Activated naive CD4-positive, alpha-beta T cell treated with anti-CD3 and anti-CD28 coated beads, Interleukin-2, amount 10 ng/mL, durations not matched to agents 7 days and 5 days (primary cell): ENCODE measurements around the gene ADAMTS8.

ENCODE experiments used
- CTCF ChIA-PET: fragments of 350-600 bp; sonication (Branson Sonifier 250); formaldehyde crosslinking; loops from one replicate; lab custom pipeline; 2021; ENCODE audit warnings: antibody characterized with exemption; lab: Charles Lee
- DNase-seq: peaks from one replicate; pipeline ENCODE4 v3.0.0-alpha.2; 2020
- H3K27ac Mint-ChIP-seq: one replicate; pipeline ENCODE4 v1.8.0; 2021; ENCODE audit warnings: mild to moderate bottlenecking, moderate library complexity, mixed read lengths
- H3K27me3 Mint-ChIP-seq: one replicate; pipeline ENCODE4 v1.8.0; 2021; ENCODE audit warnings: mild to moderate bottlenecking, mixed read lengths
- H3K36me3 Mint-ChIP-seq: one replicate; pipeline ENCODE4 v1.8.0; 2021; ENCODE audit warnings: mixed read lengths
- H3K4me1 Mint-ChIP-seq: one replicate; pipeline ENCODE4 v1.8.0; 2021; ENCODE audit warnings: mixed read lengths
- H3K4me3 Mint-ChIP-seq: one replicate; pipeline ENCODE4 v1.8.0; 2021; ENCODE audit warnings: mild to moderate bottlenecking, moderate library complexity, mixed read lengths
- H3K9me3 Mint-ChIP-seq: one replicate; pipeline ENCODE4 v1.8.0; 2021; ENCODE audit warnings: mixed read lengths

Gene ADAMTS8

GRCh38 chr11:130413405-130414106, 14.9 kb downstream of the ADAMTS8 start:
- no peak overlapping the region for H3K4me3 Mint-ChIP-seq
- no peaks in the 10 kb centered on the region for H3K4me1 Mint-ChIP-seq
- H3K9me3 Mint-ChIP-seq = no peaks in the 10 kb centered on the region
- H3K27me3 Mint-ChIP-seq = peaks cover 36% of the 10 kb centered on the region
- H3K36me3 Mint-ChIP-seq = no peaks in the 10 kb centered on the region
- DNase-seq = no peak
- CTCF ChIA-PET = interaction anchor here (0.7 kb wide), 1 partner anchor 23 kb away, joined by 3 read pairs; no protein-coding TSS in a partner anchor
- no peak overlapping the region for H3K27ac Mint-ChIP-seq

- no peak for DNase-seq
- H3K4me1 Mint-ChIP-seq = no peaks in the 10 kb centered on the region
- no peak overlapping the region for H3K4me3 Mint-ChIP-seq
- CTCF ChIA-PET = no interaction called here
- no peaks in the 10 kb centered on the region for H3K36me3 Mint-ChIP-seq
- peaks cover 36% of the 10 kb centered on the region for H3K27me3 Mint-ChIP-seq
- no peak overlapping the region for H3K27ac Mint-ChIP-seq
- H3K9me3 Mint-ChIP-seq = no peaks in the 10 kb centered on the region
Measured at GRCh38 chr11:130411223-130411622, 17.2 kb downstream of the ADAMTS8 start.

- Mint-ChIP-seq H3K4me1 (no peaks in the 10 kb centered on the region), H3K27me3 (peaks cover 36% of the 10 kb centered on the region), H3K4me3 (no peak overlapping the region), H3K9me3 (no peaks in the 10 kb centered on the region), H3K27ac (no peak overlapping the region), H3K36me3 (no peaks in the 10 kb centered on the region)
- CTCF ChIA-PET = interaction anchor here (0.6 to 1.2 kb wide), 2 partner anchors 323 to 453 kb away, joined by 3 read pairs; no protein-coding TSS in a partner anchor
- no peak for DNase-seq
Measured at GRCh38 chr11:130409594-130410388, 18.6 kb downstream of the ADAMTS8 start.

GRCh38 chr11:130408901-130409300, 19.5 kb downstream of the ADAMTS8 start:
- CTCF ChIA-PET = interaction anchor here (1.2 kb wide), 1 partner anchor 454 kb away, joined by 3 read pairs; no protein-coding TSS in a partner anchor
- no peaks in the 10 kb centered on the region for H3K4me1 Mint-ChIP-seq
- no peaks in the 10 kb centered on the region for H3K9me3 Mint-ChIP-seq
- no peaks in the 10 kb centered on the region for H3K36me3 Mint-ChIP-seq
- DNase-seq = no peak
- peaks cover 29% of the 10 kb centered on the region for H3K27me3 Mint-ChIP-seq
- no peak overlapping the region for H3K27ac Mint-ChIP-seq
- no peak overlapping the region for H3K4me3 Mint-ChIP-seq

GRCh38 chr11:130408401-130408890, 20.0 kb downstream of the ADAMTS8 start:
- Mint-ChIP-seq H3K36me3 (no peaks in the 10 kb centered on the region), H3K9me3 (no peaks in the 10 kb centered on the region), H3K27me3 (peaks cover 24% of the 10 kb centered on the region), H3K27ac (no peak overlapping the region), H3K4me3 (no peak overlapping the region), H3K4me1 (no peaks in the 10 kb centered on the region)
- no peak for DNase-seq
- CTCF ChIA-PET = no interaction called here

GRCh38 chr11:130407978-130408377, 20.4 kb downstream of the ADAMTS8 start:
- no peaks in the 10 kb centered on the region for H3K4me1 Mint-ChIP-seq
- no peaks in the 10 kb centered on the region for H3K36me3 Mint-ChIP-seq
- H3K27me3 Mint-ChIP-seq = peaks cover 20% of the 10 kb centered on the region
- no peak overlapping the region for H3K4me3 Mint-ChIP-seq
- DNase-seq = no peak
- no peak overlapping the region for H3K27ac Mint-ChIP-seq
- no peaks in the 10 kb centered on the region for H3K9me3 Mint-ChIP-seq
- CTCF ChIA-PET = no interaction called here

GRCh38 chr11:130405428-130405827, 23.0 kb downstream of the ADAMTS8 start:
- no peaks in the 10 kb centered on the region for H3K36me3 Mint-ChIP-seq
- DNase-seq = no peak
- no peak overlapping the region for H3K4me3 Mint-ChIP-seq
- H3K4me1 Mint-ChIP-seq = peaks cover 8% of the 10 kb centered on the region
- H3K27me3 Mint-ChIP-seq = peaks cover 29% of the 10 kb centered on the region
- H3K27ac Mint-ChIP-seq = no peak overlapping the region
- CTCF ChIA-PET = interaction anchor here (1.3 kb wide), 1 partner anchor 15 kb away, joined by 3 read pairs; no protein-coding TSS in a partner anchor
- no peaks in the 10 kb centered on the region for H3K9me3 Mint-ChIP-seq

- CTCF ChIA-PET = no interaction called here
- no peaks in the 10 kb centered on the region for H3K9me3 Mint-ChIP-seq
- H3K27ac Mint-ChIP-seq = no peak overlapping the region
- H3K4me3 Mint-ChIP-seq = no peak overlapping the region
- peaks cover 27% of the 10 kb centered on the region for H3K27me3 Mint-ChIP-seq
- DNase-seq = no peak
- peaks cover 11% of the 10 kb centered on the region for H3K4me1 Mint-ChIP-seq
- H3K36me3 Mint-ChIP-seq = no peaks in the 10 kb centered on the region
Measured at GRCh38 chr11:130404727-130405126, 23.7 kb downstream of the ADAMTS8 start.

GRCh38 chr11:130403967-130404366, 24.4 kb downstream of the ADAMTS8 start:
- peaks cover 11% of the 10 kb centered on the region for H3K4me1 Mint-ChIP-seq
- H3K27me3 Mint-ChIP-seq = peaks cover 33% of the 10 kb centered on the region
- no peak overlapping the region for H3K4me3 Mint-ChIP-seq
- DNase-seq = no peak
- no peak overlapping the region for H3K27ac Mint-ChIP-seq
- no peaks in the 10 kb centered on the region for H3K9me3 Mint-ChIP-seq
- H3K36me3 Mint-ChIP-seq = no peaks in the 10 kb centered on the region
- CTCF ChIA-PET = interaction anchor here (1.2 kb wide), 1 partner anchor 191 kb away, joined by 4 read pairs; no protein-coding TSS in a partner anchor

- Mint-ChIP-seq H3K27ac (no peak overlapping the region), H3K4me3 (no peak overlapping the region), H3K27me3 (peaks cover 37% of the 10 kb centered on the region), H3K9me3 (no peaks in the 10 kb centered on the region), H3K4me1 (peaks cover 11% of the 10 kb centered on the region), H3K36me3 (no peaks in the 10 kb centered on the region)
- DNase-seq = no peak
- CTCF ChIA-PET = interaction anchor here (1.2 kb wide), 1 partner anchor 190 kb away, joined by 4 read pairs; no protein-coding TSS in a partner anchor
Measured at GRCh38 chr11:130403271-130403804, 25.1 kb downstream of the ADAMTS8 start.

- no peak overlapping the region for H3K4me3 Mint-ChIP-seq
- no peaks in the 10 kb centered on the region for H3K9me3 Mint-ChIP-seq
- H3K36me3 Mint-ChIP-seq = no peaks in the 10 kb centered on the region
- H3K27me3 Mint-ChIP-seq = peaks cover 42% of the 10 kb centered on the region
- CTCF ChIA-PET = no interaction called here
- H3K27ac Mint-ChIP-seq = no peak overlapping the region
- H3K4me1 Mint-ChIP-seq = peaks cover 11% of the 10 kb centered on the region
- no peak for DNase-seq
Measured at GRCh38 chr11:130402570-130402969, 25.8 kb downstream of the ADAMTS8 start.

- Mint-ChIP-seq H3K27me3 (peaks cover 42% of the 10 kb centered on the region), H3K27ac (no peak overlapping the region), H3K4me1 (peaks cover 11% of the 10 kb centered on the region), H3K9me3 (no peaks in the 10 kb centered on the region), H3K36me3 (no peaks in the 10 kb centered on the region), H3K4me3 (no peak overlapping the region)
- no peak for DNase-seq
- CTCF ChIA-PET = no interaction called here
Measured at GRCh38 chr11:130400781-130401483, 27.5 kb downstream of the ADAMTS8 start.

- no peak overlapping the region for H3K27ac Mint-ChIP-seq
- H3K27me3 Mint-ChIP-seq = peaks cover 44% of the 10 kb centered on the region
- H3K9me3 Mint-ChIP-seq = no peaks in the 10 kb centered on the region
Measured at GRCh38 chr11:130399196-130399595, 29.2 kb downstream of the ADAMTS8 start.

GRCh38 chr11:130397780-130398179, 30.6 kb downstream of the ADAMTS8 start:
- no peak overlapping the region for H3K27ac Mint-ChIP-seq
- H3K36me3 Mint-ChIP-seq = no peaks in the 10 kb centered on the region
- CTCF ChIA-PET = no interaction called here
- DNase-seq = no peak
- H3K4me1 Mint-ChIP-seq = peaks cover 11% of the 10 kb centered on the region
- H3K9me3 Mint-ChIP-seq = no peaks in the 10 kb centered on the region
- no peak overlapping the region for H3K4me3 Mint-ChIP-seq
- peaks cover 44% of the 10 kb centered on the region for H3K27me3 Mint-ChIP-seq

More at GRCh38 chr11:130399196-130399595, 29.2 kb downstream of the ADAMTS8 start:
- no peaks in the 10 kb centered on the region for H3K36me3 Mint-ChIP-seq
- CTCF ChIA-PET = interaction anchor here (1.4 kb wide), 1 partner anchor 189 kb away, joined by 3 read pairs; no protein-coding TSS in a partner anchor
- no peak overlapping the region for H3K4me3 Mint-ChIP-seq
- H3K4me1 Mint-ChIP-seq = peaks cover 11% of the 10 kb centered on the region
- no peak for DNase-seq
